GM12873 (cell line): Measurements from ENCODE around the gene CDH23.

Experiments used
- CTCF ChIP-seq: IDR thresholded peaks from 2 replicates; pipeline ENCODE4 v1.5.1; 2012; ENCODE audit warnings: low read depth, mild to moderate bottlenecking, moderate library complexity, low read length, control low read depth; ENCODE audit not compliant: insufficient read depth; ENCODE audit errors: missing control alignments

The CDH23 gene

GRCh38 chr10:71370031-71370430, 26.7 kb upstream of the CDH23 start:
- no peak for TF ChIP-seq CTCF

DNA sequence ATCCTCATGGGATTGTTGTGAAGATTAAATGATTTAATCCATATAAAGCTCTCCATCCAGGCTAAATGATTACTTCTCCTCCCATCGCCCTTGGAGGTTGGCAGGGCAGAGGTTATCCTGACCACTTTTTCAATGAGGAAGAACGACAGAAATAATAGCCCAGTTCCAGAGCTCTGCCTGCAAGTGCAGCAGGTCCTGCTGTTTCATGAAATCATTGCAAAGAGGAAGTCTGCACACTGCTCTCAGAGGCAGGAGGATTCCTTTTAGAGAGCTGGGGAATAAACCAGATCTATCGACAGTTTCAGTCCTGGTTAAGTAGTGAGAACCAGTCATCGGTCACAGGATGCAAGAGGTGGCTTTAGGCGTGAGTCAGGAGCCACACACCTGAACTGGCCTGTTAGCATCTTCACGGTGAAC, 25.0 kb upstream of the CDH23 start:
- TF ChIP-seq CTCF = no peak

DNA sequence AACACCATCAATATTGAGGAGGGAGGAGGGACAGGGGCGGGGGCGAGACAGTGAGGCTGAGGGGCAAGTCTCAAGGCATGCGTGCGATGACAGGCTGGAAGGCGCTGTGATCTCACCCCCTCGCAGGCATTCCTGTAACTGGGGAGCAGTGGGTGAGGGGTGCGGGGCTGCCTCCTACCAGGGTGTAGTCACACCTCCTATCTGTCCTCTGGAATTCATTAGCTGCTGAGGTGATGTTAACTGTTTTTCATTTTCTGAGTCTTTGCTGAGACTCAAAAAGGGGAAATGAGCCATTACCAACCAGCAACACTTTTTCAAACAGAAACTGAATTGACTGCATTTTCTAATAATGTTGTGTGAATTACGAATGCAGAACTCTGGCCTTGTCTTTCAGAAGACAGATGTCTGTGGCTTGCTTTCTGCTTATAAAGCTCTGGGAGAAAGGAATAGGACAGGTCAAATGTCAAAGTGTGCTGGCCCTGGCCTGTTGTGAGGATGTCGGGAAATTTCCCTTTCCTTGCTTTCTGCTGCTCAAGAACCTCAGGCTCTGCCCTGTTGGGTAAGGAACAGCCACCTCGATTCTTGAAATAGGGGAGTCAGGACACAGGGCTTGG, 23.7 kb upstream of the CDH23 start:
- no peak for TF ChIP-seq CTCF

DNA sequence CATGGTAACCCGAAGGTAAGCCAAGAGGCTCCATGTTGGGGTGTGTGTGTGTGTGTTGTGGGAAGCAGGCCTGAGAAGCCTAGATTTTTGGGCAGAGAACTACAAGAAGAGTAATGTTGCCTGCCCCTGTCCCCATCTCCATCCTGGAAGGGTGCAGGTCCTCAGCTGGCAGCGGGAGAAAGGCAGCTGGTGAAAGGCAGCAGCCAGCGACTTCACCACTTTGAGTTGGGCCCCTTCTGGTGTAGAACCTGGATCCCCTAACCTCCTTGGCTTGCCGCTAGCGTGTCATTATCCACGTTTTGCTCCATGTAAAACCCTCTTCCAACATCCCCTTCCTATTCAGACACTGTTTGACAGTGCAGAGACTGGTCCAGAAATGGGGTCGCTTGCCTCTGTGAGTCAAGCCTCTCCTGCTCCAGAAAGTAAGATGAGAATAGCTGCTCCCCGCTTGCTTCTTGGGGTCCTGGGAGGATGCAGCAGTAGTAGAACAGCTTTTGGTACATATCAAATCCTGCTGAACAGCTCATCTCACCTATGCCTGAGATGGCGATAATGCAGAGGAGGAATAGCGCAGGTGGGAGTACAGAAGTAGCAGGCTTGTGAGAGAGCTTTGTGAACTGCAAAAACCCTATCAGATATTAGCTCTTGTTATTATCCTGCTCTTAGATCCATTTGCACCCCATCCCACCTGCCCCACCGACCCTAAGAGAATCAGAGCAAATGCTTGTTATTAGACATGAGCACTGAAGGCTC, 22.1 kb upstream of the CDH23 start:
- TF ChIP-seq CTCF = no peak

GRCh38 chr10:71375952-71376351, 20.8 kb upstream of the CDH23 start:
- no peak for TF ChIP-seq CTCF

- no peak for TF ChIP-seq CTCF
These were observed 18.2 kb upstream of the CDH23 start for GRCh38 chr10:71378336-71379117.

DNA sequence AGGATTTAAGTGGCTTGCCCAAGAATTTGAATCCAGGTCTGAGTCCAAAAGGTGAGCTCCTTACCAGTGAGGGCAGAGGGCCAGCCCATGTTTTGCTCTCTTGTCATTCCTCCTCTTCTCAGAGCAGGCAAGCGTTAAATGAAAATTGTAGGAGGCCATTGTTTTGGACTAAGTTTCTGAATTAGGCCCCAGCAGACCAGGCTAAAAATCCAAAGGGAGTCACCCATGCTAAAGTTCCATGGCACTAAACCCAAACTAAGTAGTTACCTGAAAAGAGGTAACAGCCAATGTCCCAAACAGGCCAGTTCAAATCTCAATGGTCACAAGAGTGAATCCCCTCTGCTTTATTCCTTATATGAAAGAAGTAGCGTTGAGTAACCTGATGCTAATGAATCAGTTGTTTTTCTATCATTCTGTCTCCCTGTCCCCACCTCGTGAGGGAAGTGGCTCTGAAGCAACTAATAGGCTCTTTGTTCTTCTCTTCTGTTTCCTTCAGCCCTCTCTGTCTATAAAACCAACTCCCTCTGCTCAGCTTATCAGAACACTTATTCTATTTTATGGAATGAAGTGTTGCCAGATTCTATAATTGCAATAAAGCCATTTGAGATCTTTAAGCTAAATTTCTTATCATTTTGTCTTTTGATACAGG, 17.5 kb upstream of the CDH23 start:
- no peak for TF ChIP-seq CTCF
